Measurements from ENCODE around the gene SPATA17. TPM values are rescaled to one million over a fixed set of nuclear protein-coding genes. Genes with fewer than 3 reads are reported as not detected.

SPATA17 gene
- total RNA-seq, 4 donors from 2014 or later: 0.52 to 2.4 TPM; not detected in 2

GRCh38 chr1:217897100-217897499, 266.0 kb downstream of the SPATA17 start:
- no peaks in the 10 kb centered on the region for H3K27me3 ChIP-seq
- no peak overlapping the region for H3K27ac ChIP-seq
- DNase-seq: no peak
- no peaks in the 10 kb centered on the region for H3K36me3 ChIP-seq
- intact Hi-C loops (cut with DNase I; ENCODE audit: low total_unique reads): no loop called here
- H3K9me3 ChIP-seq: no peaks in the 10 kb centered on the region
- H3K4me1 ChIP-seq: no peaks in the 10 kb centered on the region
- TF ChIP-seq CTCF (IDR thresholded peaks at IDR 0.05) (no peak), POLR2A (IDR thresholded peaks at IDR 0.05) (no peak)
- H3K4me3 ChIP-seq: no peak overlapping the region

GRCh38 chr1:217899614-217900013, 268.5 kb downstream of the SPATA17 start:
- no peak for DNase-seq
- H3K36me3 ChIP-seq: no peaks in the 10 kb centered on the region
- no peaks in the 10 kb centered on the region for H3K27me3 ChIP-seq
- no peak overlapping the region for H3K4me3 ChIP-seq
- TF ChIP-seq CTCF (IDR thresholded peaks at IDR 0.05) (no peak), POLR2A (IDR thresholded peaks at IDR 0.05) (no peak)
- no peaks in the 10 kb centered on the region for H3K4me1 ChIP-seq
- no peak overlapping the region for H3K27ac ChIP-seq
- no peaks in the 10 kb centered on the region for H3K9me3 ChIP-seq
- intact Hi-C loops (cut with DNase I; ENCODE audit: low total_unique reads): no loop called here

GRCh38 chr1:217907504-217907903, 276.4 kb downstream of the SPATA17 start:
- Histone ChIP-seq H3K9me3 (no peaks in the 10 kb centered on the region), H3K27me3 (no peaks in the 10 kb centered on the region), H3K4me1 (no peaks in the 10 kb centered on the region), H3K36me3 (no peaks in the 10 kb centered on the region), H3K27ac (no peak overlapping the region), H3K4me3 (no peak overlapping the region)
- intact Hi-C loops (cut with DNase I; ENCODE audit: low total_unique reads): no loop called here
- TF ChIP-seq POLR2A (IDR thresholded peaks at IDR 0.05) (no peak), CTCF (IDR thresholded peaks at IDR 0.05) (no peak)
- DNase-seq: no peak

- intact Hi-C loops (cut with DNase I; ENCODE audit: low total_unique reads): no loop called here
- DNase-seq: no peak
- H3K4me3 ChIP-seq: no peak overlapping the region
- no peaks in the 10 kb centered on the region for H3K36me3 ChIP-seq
- no peaks in the 10 kb centered on the region for H3K4me1 ChIP-seq
- H3K27ac ChIP-seq: no peak overlapping the region
- no peaks in the 10 kb centered on the region for H3K27me3 ChIP-seq
- TF ChIP-seq POLR2A (IDR thresholded peaks at IDR 0.05): no peak
- no peak for TF ChIP-seq CTCF (IDR thresholded peaks at IDR 0.05)
- H3K9me3 ChIP-seq: no peaks in the 10 kb centered on the region
Measured at GRCh38 chr1:217910203-217910602, 279.1 kb downstream of the SPATA17 start.

- H3K27ac ChIP-seq: no peak overlapping the region
- H3K4me1 ChIP-seq: no peaks in the 10 kb centered on the region
- no peaks in the 10 kb centered on the region for H3K9me3 ChIP-seq
- no peaks in the 10 kb centered on the region for H3K27me3 ChIP-seq
- no peak for DNase-seq
- intact Hi-C loops (cut with DNase I; ENCODE audit: low total_unique reads): no loop called here
- no peak for TF ChIP-seq CTCF (IDR thresholded peaks at IDR 0.05)
- TF ChIP-seq POLR2A (IDR thresholded peaks at IDR 0.05): no peak
- no peaks in the 10 kb centered on the region for H3K36me3 ChIP-seq
- H3K4me3 ChIP-seq: no peak overlapping the region
Measured at GRCh38 chr1:217910791-217911320, 279.7 kb downstream of the SPATA17 start.

Data from uterus (tissue), 4 donors.